Testis (tissue), 3 donors: ENCODE results near the gene EIF4B. TPM values are rescaled to one million over a fixed set of nuclear protein-coding genes. Genes with fewer than 3 reads are reported as not detected.

Experiments used
- microRNA-seq, 2 donors: library from miRNA; unstranded; fragments of <30 nt; microRNA quantifications; one replicate each; pipeline ENCODE4, GENCODE V29; 2016; ENCODE audit warnings: borderline number of aligned reads in 2 of 2, borderline replicate concordance in 1 of 2
- polyA plus RNA-seq: library from polyadenylated mRNA; stranded (reverse); fragments of 350-450 nt; fragmentation: Illumina TruSeq; extraction: RNeasy Lipid Tissue Mini Kit (QIAGEN cat#74804); gene quantifications from one replicate; pipeline ENCODE4 v1.2.3, GENCODE V29; 2014; ENCODE audit warnings: low read depth, low replicate concordance; ENCODE audit not compliant: insufficient read depth
- small RNA-seq, 2 donors: library from RNA; depleted of rRNA; stranded (forward); fragments of <200 nt; gene quantifications; one replicate each; pipeline ENCODE3, GENCODE V24; 2016
- total RNA-seq, 2 donors: library from RNA; depleted of rRNA; stranded (reverse); fragments of >200 nt; gene quantifications; one replicate each; pipeline ENCODE4 v1.2.3, GENCODE V29; 2016

Gene EIF4B
- total and polyA plus RNA-seq, 3 donors from 2014 or later, result 219 to 305 (median 249) TPM

Small RNAs within 50 kb of the gene (microRNA-seq; reads per million reads assigned to microRNA genes)
- 0 reads per million in 2 donors for gene MIR6757

Small RNAs within 50 kb of the gene (small RNA-seq; reads per million reads assigned to genes)
- gene MIR6757, result 0 reads per million in 2 donors

Other genes with a start within 250 kb of the EIF4B start
- gene KRT76, start 229.1 kb upstream of the EIF4B start, total RNA-seq, result not detected
- gene KRT76, start 229.1 kb upstream of the EIF4B start, polyA plus RNA-seq, result not detected
- gene KRT3, start 210.3 kb upstream of the EIF4B start, total RNA-seq, result not detected
- not detected for gene KRT3, start 210.3 kb upstream of the EIF4B start, polyA plus RNA-seq
- under 1 TPM in 1 of 2 donors, not detected in 1; 0.19 TPM for gene KRT4, start 192.3 kb upstream of the EIF4B start, total RNA-seq
- not detected for gene KRT4, start 192.3 kb upstream of the EIF4B start, polyA plus RNA-seq
- gene KRT79, start 172.1 kb upstream of the EIF4B start, total RNA-seq, result under 1 TPM; 0.19 to 0.24 TPM
- not detected for gene KRT79, start 172.1 kb upstream of the EIF4B start, polyA plus RNA-seq
- gene KRT78, start 157.5 kb upstream of the EIF4B start, total RNA-seq, result 1 to 10 TPM in 1 of 2 donors, under 1 TPM in 1; 0.93 to 1.1 TPM
- 0.99 TPM for gene KRT78, start 157.5 kb upstream of the EIF4B start, polyA plus RNA-seq
- gene KRT8, start 101.4 kb upstream of the EIF4B start, total RNA-seq, result 10 to 100 TPM; 13.2 to 14.6 TPM
- 63.0 TPM for gene KRT8, start 101.4 kb upstream of the EIF4B start, polyA plus RNA-seq
- gene KRT18, start 57.3 kb upstream of the EIF4B start, total RNA-seq, result 10 to 100 TPM; 20.2 to 35.9 TPM
- 51.9 TPM for gene KRT18, start 57.3 kb upstream of the EIF4B start, polyA plus RNA-seq
- 100 to 1,000 TPM; 108 to 138 TPM for gene TNS2, start 43.6 kb downstream of the EIF4B start, total RNA-seq
- 47.0 TPM for gene TNS2, start 43.6 kb downstream of the EIF4B start, polyA plus RNA-seq
- 10 to 100 TPM; 27.7 to 29.5 TPM for gene SPRYD3, start 72.9 kb downstream of the EIF4B start, total RNA-seq
- gene SPRYD3, start 72.9 kb downstream of the EIF4B start, polyA plus RNA-seq, result 29.5 TPM
- gene IGFBP6, start 91.2 kb downstream of the EIF4B start, total RNA-seq, result 100 to 1,000 TPM; 121 to 261 TPM
- 185 TPM for gene IGFBP6, start 91.2 kb downstream of the EIF4B start, polyA plus RNA-seq
- under 1 TPM in 1 of 2 donors, not detected in 1; 0.19 TPM for gene SOAT2, start 97.0 kb downstream of the EIF4B start, total RNA-seq
- gene SOAT2, start 97.0 kb downstream of the EIF4B start, polyA plus RNA-seq, result 0.25 TPM
- gene ZNF740, start 174.3 kb downstream of the EIF4B start, total RNA-seq, result 10 to 100 TPM; 19.8 to 27.2 TPM
- gene ZNF740, start 174.3 kb downstream of the EIF4B start, polyA plus RNA-seq, result 15.6 TPM
- 10 to 100 TPM; 73.9 to 93.7 TPM for gene CSAD, start 174.5 kb downstream of the EIF4B start, total RNA-seq
- 34.9 TPM for gene CSAD, start 174.5 kb downstream of the EIF4B start, polyA plus RNA-seq
- gene ITGB7, start 200.8 kb downstream of the EIF4B start, total RNA-seq, result 1 to 10 TPM in 1 of 2 donors, under 1 TPM in 1; 0.24 to 1.2 TPM
- 3.7 TPM for gene ITGB7, start 200.8 kb downstream of the EIF4B start, polyA plus RNA-seq
- gene RARG, start 225.8 kb downstream of the EIF4B start, total RNA-seq, result 10 to 100 TPM; 12.1 to 12.5 TPM
- 13.6 TPM for gene RARG, start 225.8 kb downstream of the EIF4B start, polyA plus RNA-seq